Neuronal stem cell (in vitro differentiated cells): ENCODE results near the gene CCDC136.

Source experiments
- DNase-seq: peaks from one replicate; pipeline ENCODE4 v3.0.0-alpha.2; 2013; ENCODE audit warnings: low spot score
- H2AFZ ChIP-seq: one replicate; pipeline ENCODE4 v1.6.1; 2013; ENCODE audit warnings: mild to moderate bottlenecking, low read length, inconsistent platforms
- H2AK5ac ChIP-seq: 2 replicates; pipeline ENCODE4 v1.6.1; 2013; ENCODE audit warnings: low read depth, mild to moderate bottlenecking, inconsistent platforms, low read length, moderate library complexity, mixed read lengths
- H2BK120ac ChIP-seq: 2 replicates; pipeline ENCODE4 v1.6.1; 2013; ENCODE audit warnings: low read depth, mild to moderate bottlenecking, inconsistent platforms, low read length, moderate library complexity, mixed read lengths
- H2BK12ac ChIP-seq: one replicate; pipeline ENCODE4 v1.6.1; 2013; ENCODE audit warnings: low read length, inconsistent platforms
- H2BK15ac ChIP-seq: 2 replicates; pipeline ENCODE4 v1.6.1; 2013; ENCODE audit warnings: mild to moderate bottlenecking, low read length, inconsistent platforms, mixed read lengths
- H2BK5ac ChIP-seq: one replicate; pipeline ENCODE4 v1.6.1; 2013; ENCODE audit warnings: inconsistent platforms, mild to moderate bottlenecking, low read length, moderate library complexity
- H3K14ac ChIP-seq: one replicate; pipeline ENCODE4 v1.6.1; 2013; ENCODE audit warnings: low read length, inconsistent platforms
- H3K18ac ChIP-seq: 2 replicates; pipeline ENCODE4 v1.6.1; 2013; ENCODE audit warnings: low read length, inconsistent platforms
- H3K23ac ChIP-seq: 2 replicates; pipeline ENCODE4 v1.6.1; 2013; ENCODE audit warnings: low read depth, mild to moderate bottlenecking, mixed read lengths, low read length, inconsistent platforms; ENCODE audit not compliant: poor library complexity
- H3K27ac ChIP-seq: replicated peaks from 3 replicates; pipeline ENCODE4 v1.5.1; 2013; ENCODE audit warnings: low read length, inconsistent platforms
- H3K27me3 ChIP-seq, 3 experiments: 2 replicates each; pipeline ENCODE4 v1.6.1; 2013; ENCODE audit warnings: low read length in 3 of 3, mild to moderate bottlenecking in 2 of 3, inconsistent platforms in 1 of 3, low read depth in 1 of 3, mixed read lengths in 1 of 3, moderate library complexity in 1 of 3; ENCODE audit not compliant: control insufficient read depth in 3 of 3, insufficient read depth in 3 of 3
- H3K36me3 ChIP-seq, 2 donors: replicated peaks in 1 of 2; 2 replicates each; pipeline ENCODE4 v1.6.1; 2013; ENCODE audit warnings: low read length in 2 of 2; ENCODE audit not compliant: control insufficient read depth in 2 of 2, insufficient read depth in 2 of 2
- H3K4ac ChIP-seq: 2 replicates; pipeline ENCODE4 v1.6.1; 2013; ENCODE audit warnings: inconsistent platforms, mild to moderate bottlenecking, low read length, moderate library complexity
- H3K4me1 ChIP-seq, 2 donors: 1 replicate in 1 of 2; 2 replicates in 1 of 2; pipeline ENCODE4 v1.6.1; 2013; ENCODE audit warnings: low read length in 2 of 2, low read depth in 1 of 2; ENCODE audit not compliant: control insufficient read depth in 2 of 2, insufficient read depth in 1 of 2
- H3K4me2 ChIP-seq: one replicate; pipeline ENCODE4 v1.6.1; 2013; ENCODE audit warnings: mild to moderate bottlenecking, low read length, inconsistent platforms; ENCODE audit not compliant: insufficient read depth, poor library complexity, severe bottlenecking
- H3K4me3 ChIP-seq, 2 donors: 2 replicates each; pipeline ENCODE4 v1.5.1; 2013; ENCODE audit warnings: low read length in 2 of 2, mild to moderate bottlenecking in 2 of 2, inconsistent platforms in 1 of 2, moderate library complexity in 1 of 2
- H3K79me1 ChIP-seq: one replicate; pipeline ENCODE4 v1.6.1; 2013; ENCODE audit warnings: low read depth, mild to moderate bottlenecking, inconsistent platforms, low read length, moderate library complexity
- H3K9ac ChIP-seq: one replicate; pipeline ENCODE4 v1.6.1; 2013; ENCODE audit warnings: mild to moderate bottlenecking, low read depth, low read length, inconsistent platforms; ENCODE audit not compliant: poor library complexity
- H3K9me3 ChIP-seq, 2 donors: replicated peaks in 1 of 2; 2 replicates each; pipeline versions ENCODE3 to v1.6.1; 2013; ENCODE audit warnings: low read length in 2 of 2, mild to moderate bottlenecking in 2 of 2, inconsistent platforms in 1 of 2, low read depth in 1 of 2, mixed read lengths in 1 of 2, moderate library complexity in 1 of 2; ENCODE audit not compliant: control insufficient read depth in 2 of 2, insufficient read depth in 1 of 2
- H4K8ac ChIP-seq: one replicate; pipeline ENCODE4 v1.6.1; 2013; ENCODE audit warnings: low read depth, mild to moderate bottlenecking, inconsistent platforms, low read length, moderate library complexity
- H4K91ac ChIP-seq: one replicate; pipeline ENCODE4 v1.6.1; 2013; ENCODE audit warnings: low read length, low read depth, mild to moderate bottlenecking, inconsistent platforms; ENCODE audit not compliant: poor library complexity
- WGBS, 2 donors: extraction: QIAGEN DNeasy Blood & Tissue Kit; methylation state at CpG; one replicate each; pipeline ENCODE4 v1.1.7; 2013; ENCODE audit warnings: missing lambda C conversion rate in 2 of 2, mixed read lengths in 1 of 2; ENCODE audit not compliant: insufficient read length in 2 of 2, insufficient replicate concordance in 1 of 2; ENCODE audit errors: extremely low coverage in 2 of 2; 5-methylcytosine and 5-hydroxymethylcytosine counted together

The CCDC136 gene

GRCh38 chr7:128842674-128843641 is 51.2 kb downstream of the CCDC136 start:
- no peak overlapping the region for H2AFZ ChIP-seq
- no peak overlapping the region for H2BK12ac ChIP-seq
- peak overlapping the region; percentile 93 for H3K23ac ChIP-seq
- no peak overlapping the region for H4K91ac ChIP-seq
- no CpG with 5 or more reads among the region's 38 CpGs for WGBS, 2 donors
- no peak overlapping the region for H3K9ac ChIP-seq
- no peak overlapping the region for H2BK5ac ChIP-seq
- H3K9me3 ChIP-seq, result peaks cover 0 to 1% of the 10 kb centered on the region in 2 donors
- H2AK5ac ChIP-seq, result peak overlapping the region; percentile 94
- H2BK15ac ChIP-seq, result no peak overlapping the region
- no peak overlapping the region for H3K4me2 ChIP-seq
- peaks cover 0 to 82% of the 10 kb centered on the region in 2 donors for H3K36me3 ChIP-seq
- peak overlapping the region; percentile 96 for H4K8ac ChIP-seq
- H3K27me3 ChIP-seq, result no peaks in the 10 kb centered on the region
- no peak for DNase-seq
- no peak overlapping the region for H2BK120ac ChIP-seq
- no peak overlapping the region for H3K18ac ChIP-seq
- H3K27ac ChIP-seq, result no peak overlapping the region
- peaks cover 11% of the 10 kb centered on the region for H3K79me1 ChIP-seq
- no peak overlapping the region for H3K4me3 ChIP-seq
- no peak overlapping the region for H3K4ac ChIP-seq
- H3K14ac ChIP-seq, result peak overlapping the region; percentile 38
- no peaks in the 10 kb centered on the region for H3K4me1 ChIP-seq

GRCh38 chr7:128843938-128844621 is 52.3 kb downstream of the CCDC136 start:
- Histone ChIP-seq H4K91ac (no peak overlapping the region), H3K9ac (no peak overlapping the region), H3K4me1 (no peaks in the 10 kb centered on the region), H3K4me3 (peak overlapping the region in 1 of 2 donors; percentile 4), H4K8ac (no peak overlapping the region), H2BK5ac (no peak overlapping the region), H3K27me3 (no peaks in the 10 kb centered on the region), H2BK12ac (no peak overlapping the region), H3K27ac (no peak overlapping the region), H2BK120ac (no peak overlapping the region), H3K9me3 (peaks cover 0 to 1% of the 10 kb centered on the region in 2 donors), H3K23ac (peak overlapping the region; percentile 31), H3K4ac (no peak overlapping the region), H2BK15ac (no peak overlapping the region), H3K14ac (peak overlapping the region; percentile 71), H3K18ac (no peak overlapping the region), H3K79me1 (peaks cover 13% of the 10 kb centered on the region), H2AFZ (no peak overlapping the region), H3K4me2 (no peak overlapping the region), H3K36me3 (peaks cover 0 to 78% of the 10 kb centered on the region in 2 donors), H2AK5ac (no peak overlapping the region)
- no CpG with 5 or more reads among the region's 17 CpGs for WGBS, 2 donors
- DNase-seq, result no peak

- Histone ChIP-seq H3K79me1 (peaks cover 13% of the 10 kb centered on the region), H4K91ac (no peak overlapping the region), H3K4me1 (no peaks in the 10 kb centered on the region), H3K36me3 (peaks cover 0 to 77% of the 10 kb centered on the region in 2 donors), H3K27ac (no peak overlapping the region), H3K23ac (no peak overlapping the region), H2AFZ (no peak overlapping the region), H2AK5ac (no peak overlapping the region), H2BK12ac (no peak overlapping the region), H3K4me2 (no peak overlapping the region), H2BK15ac (no peak overlapping the region), H3K9ac (peak overlapping the region; percentile 50), H3K14ac (peak overlapping the region; percentile 21), H3K27me3 (no peaks in the 10 kb centered on the region), H2BK120ac (no peak overlapping the region), H3K4ac (no peak overlapping the region), H4K8ac (no peak overlapping the region), H3K4me3 (peak overlapping the region in 1 of 2 donors; percentile 4), H2BK5ac (peak overlapping the region; percentile 29), H3K18ac (no peak overlapping the region), H3K9me3 (peaks cover 0 to 1% of the 10 kb centered on the region in 2 donors)
- no peak for DNase-seq
- no CpG with 5 or more reads among the region's 25 CpGs for WGBS, 2 donors
These were observed 53.1 kb downstream of the CCDC136 start for GRCh38 chr7:128844777-128845311.
